Caco-2 (cell line): Measurements from ENCODE around the gene CAND2. TPM values are rescaled to one million over a fixed set of nuclear protein-coding genes. Genes with fewer than 3 reads are reported as not detected.

Source experiments
- BruUV-seq: library from RNA; stranded (reverse); fragments of 400-500 nt; replicated peaks from 2 replicates; lab custom pipeline; 2021; lab: Mats Ljungman, UMichigan
- CTCF ChIA-PET: fragments of 300-600 bp; sonication (Branson Sonifier 250); formaldehyde crosslinking; loops from one replicate; lab custom pipeline; 2022; ENCODE audit warnings: antibody characterized with exemption; lab: Charles Lee
- POLR2A ChIA-PET: fragments of 300-600 bp; sonication (Branson Sonifier 250); formaldehyde crosslinking; loops from one replicate; lab custom pipeline; 2022; ENCODE audit warnings: antibody characterized with exemption; lab: Charles Lee
- DNase-seq, 2 experiments: peaks; one replicate each; pipeline versions ENCODE4 v3.0.0 to v3.0.0-alpha.2; 2020 to 2022
- H3K27me3 ChIP-seq: replicated peaks from 2 replicates; pipeline ENCODE4 v1.6.0; 2011; ENCODE audit warnings: low read length; ENCODE audit not compliant: control insufficient read depth, insufficient read depth
- H3K36me3 ChIP-seq: 2 replicates; pipeline ENCODE4 v1.5.1; 2011; ENCODE audit warnings: low read length; ENCODE audit not compliant: control insufficient read depth, insufficient read depth
- H3K4me1 ChIP-seq: fragments of 250-450 bp; sonication (Bioruptor Pico); 2 replicates; pipeline ENCODE4 v1.5.1; 2020; ENCODE audit warnings: mild to moderate bottlenecking
- H3K4me3 ChIP-seq: 2 replicates; pipeline ENCODE4 v1.5.1; 2011; ENCODE audit warnings: low read depth, mild to moderate bottlenecking, control low read depth, low read length
- H3K9me3 ChIP-seq: fragments of 250-450 bp; sonication (Bioruptor Pico); 2 replicates; pipeline ENCODE4 v1.5.1; 2020; ENCODE audit warnings: mild to moderate bottlenecking, moderate library complexity
- H3K27ac Mint-ChIP-seq: one replicate; pipeline ENCODE4 v1.8.0; 2022; ENCODE audit warnings: mixed read lengths; ENCODE audit not compliant: unreplicated experiment
- H3K27me3 Mint-ChIP-seq: one replicate; pipeline ENCODE4 v1.8.0; 2022; ENCODE audit warnings: mixed read lengths; ENCODE audit not compliant: insufficient read depth, unreplicated experiment
- H3K36me3 Mint-ChIP-seq: one replicate; pipeline ENCODE4 v1.8.0; 2022; ENCODE audit warnings: mild to moderate bottlenecking, mixed read lengths; ENCODE audit not compliant: insufficient read depth, unreplicated experiment
- H3K4me1 Mint-ChIP-seq: one replicate; pipeline ENCODE4 v1.8.0; 2022; ENCODE audit warnings: low read depth, mixed read lengths; ENCODE audit not compliant: unreplicated experiment
- H3K4me3 Mint-ChIP-seq: one replicate; pipeline ENCODE4 v1.8.0; 2022; ENCODE audit warnings: mild to moderate bottlenecking, moderate library complexity, mixed read lengths; ENCODE audit not compliant: unreplicated experiment
- H3K9me3 Mint-ChIP-seq: one replicate; pipeline ENCODE4 v1.8.0; 2022; ENCODE audit warnings: mixed read lengths; ENCODE audit not compliant: unreplicated experiment
- intact Hi-C: fragments of 100-400 bp; cut with micrococcal nuclease; formaldehyde crosslinking; loops from one replicate; pipeline ENCODE4 v1.10.0; 2022; ENCODE audit not compliant: unreplicated experiment
- total RNA-seq: library from RNA; stranded (reverse); gene quantifications from 2 replicates; pipeline ENCODE4 v1.2.3, GENCODE V29; 2022
- TF ChIP-seq, protein P1 (sequence below), 2 experiments: fragments of 200-600 bp in 1 of 2; IDR thresholded peaks; 1 replicate in 1 of 2; 2 replicates in 1 of 2; pipeline versions ENCODE4 v1.5.1 to v1.8.0; 2011 to 2022; ENCODE audit warnings: antibody characterized with exemption in 1 of 2, control low read depth in 1 of 2, inconsistent platforms in 1 of 2, low read depth in 1 of 2, low read length in 1 of 2, mild to moderate bottlenecking in 1 of 2, moderate library complexity in 1 of 2; ENCODE audit not compliant: insufficient read depth in 1 of 2, severe bottlenecking in 1 of 2, unreplicated experiment in 1 of 2

The CAND2 gene
- total RNA-seq, 1 experiment from 2014 or later = not detected

DNA sequence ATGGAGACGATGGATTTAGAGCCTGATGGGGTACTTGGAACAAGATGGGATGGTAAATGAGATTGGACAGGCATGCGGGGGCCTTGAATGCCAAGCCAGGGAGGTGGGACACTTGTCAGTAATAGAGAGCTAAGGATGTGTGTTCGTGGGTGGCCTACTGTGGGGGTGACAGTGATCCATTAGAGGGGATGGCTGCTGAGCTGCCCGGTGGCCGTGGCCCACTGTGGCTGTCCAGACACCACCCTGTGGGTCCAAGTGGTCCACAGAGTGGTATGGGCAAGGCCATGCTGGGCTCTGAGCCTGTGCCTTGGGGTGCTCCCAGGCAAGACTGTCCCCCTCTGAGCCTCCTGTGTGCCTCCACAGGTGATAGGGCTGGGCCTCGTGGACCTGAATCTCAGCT lies 17.5 kb downstream of the CAND2 start:
- Histone ChIP-seq H3K9me3 (no peaks in the 10 kb centered on the region), H3K4me3 (no peak overlapping the region), H3K36me3 (no peaks in the 10 kb centered on the region), H3K4me1 (0 out of 2 replicates have a peak, but pooled peaks cover 4% of the 10 kb centered on the region), H3K27me3 (no peaks in the 10 kb centered on the region)
- Mint-ChIP-seq H3K36me3 (no peaks in the 10 kb centered on the region), H3K27ac (no peak overlapping the region), H3K27me3 (no peaks in the 10 kb centered on the region), H3K4me1 (no peaks in the 10 kb centered on the region), H3K9me3 (no peaks in the 10 kb centered on the region), H3K4me3 (no peak overlapping the region)
- ChIA-PET POLR2A (no interaction called here), CTCF (no interaction called here)
- TF ChIP-seq, protein P1, sequence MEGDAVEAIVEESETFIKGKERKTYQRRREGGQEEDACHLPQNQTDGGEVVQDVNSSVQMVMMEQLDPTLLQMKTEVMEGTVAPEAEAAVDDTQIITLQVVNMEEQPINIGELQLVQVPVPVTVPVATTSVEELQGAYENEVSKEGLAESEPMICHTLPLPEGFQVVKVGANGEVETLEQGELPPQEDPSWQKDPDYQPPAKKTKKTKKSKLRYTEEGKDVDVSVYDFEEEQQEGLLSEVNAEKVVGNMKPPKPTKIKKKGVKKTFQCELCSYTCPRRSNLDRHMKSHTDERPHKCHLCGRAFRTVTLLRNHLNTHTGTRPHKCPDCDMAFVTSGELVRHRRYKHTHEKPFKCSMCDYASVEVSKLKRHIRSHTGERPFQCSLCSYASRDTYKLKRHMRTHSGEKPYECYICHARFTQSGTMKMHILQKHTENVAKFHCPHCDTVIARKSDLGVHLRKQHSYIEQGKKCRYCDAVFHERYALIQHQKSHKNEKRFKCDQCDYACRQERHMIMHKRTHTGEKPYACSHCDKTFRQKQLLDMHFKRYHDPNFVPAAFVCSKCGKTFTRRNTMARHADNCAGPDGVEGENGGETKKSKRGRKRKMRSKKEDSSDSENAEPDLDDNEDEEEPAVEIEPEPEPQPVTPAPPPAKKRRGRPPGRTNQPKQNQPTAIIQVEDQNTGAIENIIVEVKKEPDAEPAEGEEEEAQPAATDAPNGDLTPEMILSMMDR (IDR thresholded peaks at IDR 0.05; ENCODE audit: insufficient read depth in 1 of 2, low read depth in 1 of 2, low read length in 1 of 2, severe bottlenecking in 1 of 2, unreplicated experiment in 1 of 2) = no peak
- intact Hi-C loops = loop anchor here (5.0 kb wide), 1 partner anchor 107 kb away; no protein-coding TSS in a partner anchor
- no TSS peak for BruUV-seq
- no peak for DNase-seq

DNA sequence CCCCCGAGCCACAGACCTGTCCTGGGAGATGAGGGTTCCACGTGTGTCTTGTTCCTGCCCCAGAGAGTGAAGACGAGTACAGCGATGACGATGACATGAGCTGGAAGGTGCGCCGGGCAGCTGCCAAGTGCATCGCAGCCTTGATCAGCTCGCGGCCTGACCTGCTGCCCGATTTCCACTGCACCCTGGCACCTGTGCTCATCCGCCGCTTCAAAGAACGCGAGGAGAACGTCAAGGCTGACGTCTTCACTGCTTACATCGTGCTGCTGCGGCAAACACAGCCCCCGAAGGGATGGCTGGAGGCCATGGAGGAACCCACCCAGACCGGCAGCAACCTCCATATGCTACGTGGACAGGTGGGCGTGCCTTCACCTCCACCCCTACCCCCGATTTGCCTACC lies 18.6 kb downstream of the CAND2 start:
- intact Hi-C loops = no loop called here
- TF ChIP-seq, protein P1 (IDR thresholded peaks at IDR 0.05; ENCODE audit: insufficient read depth in 1 of 2, low read depth in 1 of 2, low read length in 1 of 2, severe bottlenecking in 1 of 2, unreplicated experiment in 1 of 2) = no peak
- ChIA-PET CTCF (interaction anchor here (0.7 kb wide), 1 partner anchor 8 kb away, joined by 3 read pairs; no protein-coding TSS in a partner anchor), POLR2A (no interaction called here)
- Histone ChIP-seq H3K36me3 (no peaks in the 10 kb centered on the region), H3K4me3 (no peak overlapping the region), H3K9me3 (no peaks in the 10 kb centered on the region), H3K4me1 (0 out of 2 replicates have a peak, but pooled peaks cover 4% of the 10 kb centered on the region), H3K27me3 (no peaks in the 10 kb centered on the region)
- DNase-seq = no peak
- Mint-ChIP-seq H3K4me3 (no peak overlapping the region), H3K9me3 (no peaks in the 10 kb centered on the region), H3K4me1 (no peaks in the 10 kb centered on the region), H3K36me3 (no peaks in the 10 kb centered on the region), H3K27me3 (no peaks in the 10 kb centered on the region), H3K27ac (no peak overlapping the region)
- no TSS peak for BruUV-seq

DNA sequence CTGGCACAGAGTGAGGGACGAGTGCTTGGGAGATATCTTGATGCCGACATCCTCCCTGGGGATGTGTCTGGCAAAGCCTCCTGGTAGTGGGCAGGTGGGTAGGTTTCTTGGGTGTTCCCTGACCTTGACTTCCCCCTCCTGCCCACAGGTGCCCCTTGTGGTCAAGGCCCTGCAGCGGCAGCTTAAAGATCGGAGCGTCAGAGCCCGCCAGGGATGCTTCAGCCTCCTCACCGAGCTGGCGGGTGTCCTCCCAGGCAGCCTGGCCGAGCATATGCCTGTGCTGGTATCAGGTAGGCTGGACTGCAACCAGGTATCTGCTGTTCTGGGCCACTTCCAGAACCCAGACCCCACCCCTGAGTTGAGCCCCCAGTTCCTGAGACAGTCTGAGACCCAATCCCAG lies 19.2 kb downstream of the CAND2 start:
- Mint-ChIP-seq H3K36me3 (no peaks in the 10 kb centered on the region), H3K4me1 (no peaks in the 10 kb centered on the region), H3K9me3 (no peaks in the 10 kb centered on the region), H3K27ac (no peak overlapping the region), H3K27me3 (no peaks in the 10 kb centered on the region), H3K4me3 (no peak overlapping the region)
- Histone ChIP-seq H3K27me3 (no peaks in the 10 kb centered on the region), H3K36me3 (no peaks in the 10 kb centered on the region), H3K4me3 (no peak overlapping the region), H3K9me3 (no peaks in the 10 kb centered on the region), H3K4me1 (0 out of 2 replicates have a peak, but pooled peaks cover 3% of the 10 kb centered on the region)
- TF ChIP-seq, protein P1 (IDR thresholded peaks at IDR 0.05; ENCODE audit: insufficient read depth in 1 of 2, low read depth in 1 of 2, low read length in 1 of 2, severe bottlenecking in 1 of 2, unreplicated experiment in 1 of 2) = no peak
- no peak for DNase-seq
- intact Hi-C loops = no loop called here
- BruUV-seq = no TSS peak
- CTCF ChIA-PET = no interaction called here
- POLR2A ChIA-PET = no interaction called here
